HG02623 (cell line): ENCODE results near the gene KCTD4.
"Not testable (repeated sequence)": the region's sequence is repeated elsewhere in the genome, so short reads cannot be mapped to it uniquely, and the experiment has no call there.

Experiments
- ATAC-seq: cut with Tn5 transposase; IDR thresholded peaks from one replicate; pipeline ENCODE4 v1.9.1; 2021; ENCODE audit warnings: moderate library complexity; ENCODE audit not compliant: unreplicated experiment

KCTD4 gene

GRCh38 chr13:45200701-45201232 is at the start of gene KCTD4:
KCTD4 (minus strand) TSS chr13:45201045; CDS start chr13:45194567, 6,478 bp downstream.
- no peak for ATAC-seq

DNA sequence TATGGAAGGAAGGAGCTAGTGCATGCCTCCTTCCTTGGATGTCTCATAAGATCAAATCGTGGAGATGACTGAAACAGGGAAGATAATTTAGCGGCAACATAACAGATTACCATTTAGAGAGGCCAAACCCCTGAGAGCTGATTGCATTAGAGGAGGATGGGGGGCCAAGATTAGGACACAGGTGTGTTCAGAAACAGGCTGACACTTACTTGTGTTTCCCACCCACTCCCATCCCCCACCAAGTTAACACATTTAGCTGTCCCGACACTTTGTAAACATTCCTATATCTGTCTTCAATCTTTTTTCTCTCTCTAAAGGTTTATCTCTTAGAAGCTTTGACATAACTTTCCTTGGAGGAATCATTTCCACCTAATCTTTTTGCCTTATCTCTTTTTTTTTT is 48.8 kb upstream of the KCTD4 start:
- no peak for ATAC-seq

- not testable (repeated sequence) for ATAC-seq
Measured at GRCh38 chr13:45244736-45245135, 43.9 kb upstream of the KCTD4 start.

- no peak for ATAC-seq
Measured at GRCh38 chr13:45243077-45243476, 42.2 kb upstream of the KCTD4 start.

- ATAC-seq = no peak
Measured at GRCh38 chr13:45242524-45242923, 41.7 kb upstream of the KCTD4 start.

DNA sequence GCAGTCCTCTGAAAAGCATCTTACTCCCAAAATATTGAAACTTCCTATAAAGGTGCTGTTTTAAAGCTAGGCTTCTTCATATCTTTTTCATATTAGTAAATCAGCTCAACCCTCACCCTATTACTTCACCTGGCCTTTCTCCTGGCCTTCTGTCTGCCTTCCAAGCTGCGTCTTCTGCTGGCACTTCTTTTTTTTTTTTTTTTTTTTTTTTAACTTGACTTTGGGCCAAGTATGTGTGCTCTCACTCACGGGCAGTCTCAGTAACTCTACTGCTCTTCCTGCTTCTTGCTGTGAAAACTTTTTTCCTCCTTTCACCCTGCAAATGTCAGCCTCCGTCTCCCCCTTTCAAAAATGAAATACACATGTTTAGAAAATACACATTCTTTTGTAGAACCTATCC is 41.2 kb upstream of the KCTD4 start:
- ATAC-seq = no peak

DNA sequence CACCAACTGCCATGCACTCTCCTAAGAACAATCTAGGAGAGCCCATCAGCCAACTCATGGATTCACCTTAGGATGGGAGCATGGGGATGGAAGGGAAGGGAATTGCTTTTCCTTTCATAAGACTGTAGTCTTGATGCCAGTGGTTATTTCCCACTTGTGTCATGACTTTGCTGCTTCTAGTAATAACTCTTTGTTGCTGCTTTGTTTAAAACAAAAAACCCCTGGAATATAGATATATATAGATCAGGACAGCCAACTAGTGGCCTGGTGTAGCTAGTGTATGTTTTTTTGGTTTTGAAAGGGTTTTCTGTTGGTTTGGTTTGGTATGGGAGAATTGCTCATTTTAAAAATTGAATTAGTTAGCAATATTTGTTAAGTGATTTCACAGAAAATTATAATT is 39.3 kb upstream of the KCTD4 start:
- no peak for ATAC-seq

DNA sequence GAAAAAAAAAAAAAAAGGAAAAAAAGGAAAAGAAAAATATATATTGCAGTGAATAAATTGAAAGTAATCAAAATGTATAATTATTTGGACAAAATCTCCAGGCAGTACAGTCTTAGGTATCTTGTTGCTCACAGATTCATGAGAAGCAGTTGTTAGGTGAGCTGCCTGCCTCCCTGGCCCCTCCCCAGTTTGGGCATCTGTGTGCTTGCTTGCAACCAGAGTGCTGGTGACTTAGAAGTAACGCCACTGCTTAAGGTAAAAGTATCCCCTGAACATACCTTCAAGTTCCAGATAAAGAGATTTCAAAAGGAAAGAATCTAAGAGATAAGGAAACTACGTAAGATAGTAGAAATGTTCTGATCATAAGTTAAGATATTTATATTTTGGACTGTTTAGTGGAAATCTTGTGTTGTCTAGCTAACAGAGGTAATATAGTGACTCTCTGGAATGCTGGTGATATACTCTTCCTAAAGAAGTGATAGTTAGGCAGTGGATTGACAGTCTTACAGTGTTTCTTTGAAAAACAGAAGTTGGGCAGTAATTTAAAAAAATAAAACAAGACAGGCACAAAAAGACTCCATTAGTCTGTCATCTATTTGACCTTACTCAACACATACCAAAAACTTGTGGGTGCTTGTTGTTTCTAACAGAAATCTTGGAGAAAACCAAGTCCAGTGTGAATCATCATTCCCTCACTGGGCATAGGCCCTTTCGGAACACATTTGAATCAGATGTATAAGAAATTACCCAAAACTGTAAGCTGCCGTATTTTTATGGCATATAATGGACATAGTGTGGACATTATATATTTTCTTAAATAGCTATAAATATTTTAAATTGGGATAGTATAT is 38.3 kb upstream of the KCTD4 start:
- no peak for ATAC-seq

GRCh38 chr13:45232591-45232990 is 31.7 kb upstream of the KCTD4 start:
- ATAC-seq = no peak

DNA sequence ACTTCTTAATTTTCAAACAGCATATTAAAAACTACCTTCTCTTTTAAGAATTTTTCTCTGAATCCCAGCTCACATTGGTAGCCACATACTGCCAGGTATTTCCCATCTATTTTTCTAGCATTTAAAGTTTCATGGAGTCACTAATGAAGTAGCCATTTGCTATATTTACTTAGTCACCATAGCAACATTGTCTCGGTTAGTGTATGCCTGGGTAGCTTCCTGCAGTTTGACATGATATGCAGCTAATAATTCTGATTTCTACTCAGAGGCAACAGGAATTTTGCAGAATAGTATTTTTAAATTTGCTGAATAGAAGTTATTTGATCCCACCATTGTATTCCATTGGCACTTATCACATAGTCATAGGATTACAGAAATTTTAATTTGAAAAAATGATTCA is 30.9 kb upstream of the KCTD4 start:
- no peak for ATAC-seq

DNA sequence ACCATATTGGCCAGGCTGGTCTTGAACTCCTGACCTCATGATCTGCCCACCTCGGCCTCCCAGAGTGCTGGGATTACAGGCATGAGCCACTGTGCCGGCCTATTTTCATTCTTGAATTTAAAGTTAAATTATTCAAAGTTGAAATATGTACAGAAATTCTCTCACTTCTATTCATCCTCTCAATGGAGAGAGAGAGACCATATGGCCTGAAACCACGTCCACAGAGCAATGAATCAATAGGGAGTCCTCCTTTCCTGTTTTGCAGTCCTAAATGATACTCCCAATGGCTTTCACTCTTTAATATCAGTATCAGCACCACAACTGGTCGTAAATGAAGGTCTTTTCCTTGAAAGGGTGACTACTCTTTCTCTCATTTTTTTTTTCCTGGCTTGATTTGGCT is 30.5 kb upstream of the KCTD4 start:
- ATAC-seq = no peak

GRCh38 chr13:45229172-45229571 is 28.3 kb upstream of the KCTD4 start:
- ATAC-seq = no peak

GRCh38 chr13:45228002-45228401 is 27.2 kb upstream of the KCTD4 start:
- no peak for ATAC-seq

DNA sequence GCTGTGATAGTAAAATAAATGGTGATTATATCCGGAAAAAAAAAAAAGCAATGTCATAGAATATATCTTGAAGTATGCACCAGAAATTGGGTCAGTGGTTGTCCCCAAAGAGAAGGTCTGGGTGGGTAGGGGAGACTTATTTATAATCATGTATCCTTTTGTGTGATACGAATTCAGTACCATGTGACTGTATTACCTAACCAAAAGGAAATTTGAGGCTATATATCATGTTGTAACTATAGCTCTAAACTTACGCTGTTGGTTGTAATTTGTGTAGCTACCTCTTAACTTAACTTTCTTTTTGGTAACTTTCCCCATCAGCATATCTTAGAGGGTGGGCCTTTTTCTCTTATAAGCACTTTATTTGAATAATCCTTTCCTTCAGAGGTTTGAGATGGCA is 25.2 kb upstream of the KCTD4 start:
- ATAC-seq = no peak

- no peak for ATAC-seq
Measured at GRCh38 chr13:45225370-45225769, 24.5 kb upstream of the KCTD4 start.

- ATAC-seq = no peak
Measured at GRCh38 chr13:45224176-45224575, 23.3 kb upstream of the KCTD4 start.

DNA sequence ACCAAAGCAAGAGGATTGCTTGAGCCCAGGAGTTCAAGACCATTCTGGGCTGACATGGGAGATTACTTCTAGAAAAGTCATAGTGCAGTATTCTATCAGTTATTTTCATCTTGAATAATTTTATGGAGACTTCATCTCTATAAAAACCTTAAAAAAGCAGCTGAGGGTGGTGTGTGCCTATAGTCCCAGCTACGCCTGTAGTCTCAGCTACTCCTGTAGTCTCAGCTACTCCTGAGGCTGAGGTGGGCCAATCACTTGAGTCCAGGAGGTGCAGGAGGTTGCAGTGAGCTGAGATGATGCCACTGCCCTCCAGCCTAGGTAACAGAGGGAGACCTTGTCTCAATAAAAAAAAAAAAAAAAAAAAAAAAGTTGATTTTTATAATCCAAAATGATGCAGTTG is 22.1 kb upstream of the KCTD4 start:
- ATAC-seq = no peak

- no peak for ATAC-seq
Measured at GRCh38 chr13:45222516-45222915, 21.7 kb upstream of the KCTD4 start.

GRCh38 chr13:45220403-45220802 is 19.6 kb upstream of the KCTD4 start:
- ATAC-seq = no peak

- no peak for ATAC-seq
Measured at GRCh38 chr13:45219938-45220375, 19.1 kb upstream of the KCTD4 start.

GRCh38 chr13:45219123-45219891 is 18.5 kb upstream of the KCTD4 start:
- no peak for ATAC-seq

- ATAC-seq = no peak
Measured at GRCh38 chr13:45218689-45219088, 17.8 kb upstream of the KCTD4 start.
